ENCODE results near the gene NDUFB2. TPM values are rescaled to one million over a fixed set of nuclear protein-coding genes. Genes with fewer than 3 reads are reported as not detected.
"Not testable (repeated sequence)": the region's sequence is repeated elsewhere in the genome, so short reads cannot be mapped to it uniquely, and the experiment has no call there.

NDUFB2 gene
- total and polyA plus RNA-seq, 2 donors (not counting 3 experiments of a cell fraction or from before 2014, with no cell fraction given), result 197 to 1,075 TPM

GRCh38 chr7:140693849-140694248 is 2.7 kb upstream of the NDUFB2 start:
- POLR2A ChIA-PET; intact Hi-C loops (cut with micrococcal nuclease); BruUV-seq (replicated peaks): not testable (repeated sequence)

GRCh38 chr7:140694592-140694991 is 1.9 kb upstream of the NDUFB2 start:
- POLR2A ChIA-PET, result no interaction called here
- Histone ChIP-seq H3K9ac (replicated peaks; ENCODE audit: extremely low read depth, insufficient read depth, low read length) (no peak overlapping the region), H3K4me3 (replicated peaks in 1 of 3; ENCODE audit: insufficient read depth in 1 of 3, low read depth in 1 of 3, low read length in 3 of 3) (no peak overlapping the region), H3K9me1 (replicated peaks; ENCODE audit: control insufficient read depth, extremely low read depth, insufficient read depth, low read length) (no peaks in the 10 kb centered on the region), H3K79me2 (ENCODE audit: control insufficient read depth, insufficient read depth, low read length) (peaks cover 23% of the 10 kb centered on the region), H4K20me1 (replicated peaks; ENCODE audit: control insufficient read depth, extremely low read depth, insufficient read depth, low read length) (no peaks in the 10 kb centered on the region), H3K27ac (ENCODE audit: insufficient read depth, low read depth, low read length) (no peak overlapping the region), H3K4me2 (ENCODE audit: insufficient read depth, low read length) (no peak overlapping the region), H2AFZ (ENCODE audit: low read depth, low read length) (no peak overlapping the region), H3K9me3 (replicated peaks; ENCODE audit: control insufficient read depth, insufficient read depth, low read length) (no peaks in the 10 kb centered on the region), H3K4me1 (ENCODE audit: control insufficient read depth, extremely low read depth, insufficient read depth, low read length) (peaks cover 12% of the 10 kb centered on the region), H3K27me3 (ENCODE audit: control insufficient read depth in 2 of 2, insufficient read depth in 2 of 2, low read length in 2 of 2) (no peaks in the 10 kb centered on the region), H3K36me3 (ENCODE audit: control insufficient read depth in 2 of 2, extremely low read depth in 1 of 2, insufficient read depth in 2 of 2, low read length in 2 of 2) (peaks cover 0 to 2% of the 10 kb centered on the region in 2 experiments)
- CTCF ChIA-PET, result interaction anchor here (1.6 kb wide), 1 partner anchor 32 kb away, joined by 3 read pairs; no protein-coding TSS in a partner anchor
- FAIRE-seq (no peak), DNase-seq (ENCODE audit: low read depth, low spot score) (no peak)
- intact Hi-C loops (cut with micrococcal nuclease), result no loop called here
- dilution Hi-C loops (cut with MboI; ENCODE audit: extremely low pct_ligation_motif_present, low sequenced_read_pairs), result no loop called here
- no TSS peak for BruUV-seq (replicated peaks)
- TF ChIP-seq MYC (IDR thresholded peaks at IDR 0.05; ENCODE audit: low read depth, low read length), result no peak
- no peak for TF ChIP-seq MAX (IDR thresholded peaks at IDR 0.05; ENCODE audit: insufficient read depth, insufficient read length)
- no peak for TF ChIP-seq POLR2A (IDR thresholded peaks at IDR 0.05; ENCODE audit: low read depth, low read length)
- no peak for TF ChIP-seq JUN (IDR thresholded peaks at IDR 0.05; ENCODE audit: borderline replicate concordance, insufficient read depth, insufficient read length, low read depth)
- no peak for TF ChIP-seq CTCF (IDR thresholded peaks at IDR 0.05; ENCODE audit: extremely low read depth in 1 of 2, insufficient read depth in 1 of 2, low read depth in 1 of 2, low read length in 2 of 2)
- no peak for TF ChIP-seq GATA2 (IDR thresholded peaks at IDR 0.05; ENCODE audit: insufficient read depth, insufficient read length, low read depth, low read length)
- TF ChIP-seq EZH2 (IDR thresholded peaks at IDR 0.05; ENCODE audit: borderline replicate concordance, low read depth, low read length, severe bottlenecking), result no peak
- no peak for TF ChIP-seq FOS (IDR thresholded peaks at IDR 0.05; ENCODE audit: borderline replicate concordance, insufficient read depth, low read length)
- TF ChIP-seq POLR2AphosphoS5 (IDR thresholded peaks at IDR 0.05; ENCODE audit: insufficient read depth, low read depth, low read length), result no peak

More at GRCh38 chr7:140693849-140694248, 2.7 kb upstream of the NDUFB2 start:
- H3K4me3 ChIP-seq (replicated peaks in 1 of 3; ENCODE audit: insufficient read depth in 1 of 3, low read depth in 1 of 3, low read length in 3 of 3); H3K36me3 ChIP-seq (ENCODE audit: control insufficient read depth in 2 of 2, extremely low read depth in 1 of 2, insufficient read depth in 2 of 2, low read length in 2 of 2); H3K9me1 ChIP-seq (replicated peaks; ENCODE audit: control insufficient read depth, extremely low read depth, insufficient read depth, low read length); H3K9ac ChIP-seq (replicated peaks; ENCODE audit: extremely low read depth, insufficient read depth, low read length); dilution Hi-C loops (cut with MboI; ENCODE audit: extremely low pct_ligation_motif_present, low sequenced_read_pairs); H3K27me3 ChIP-seq (ENCODE audit: control insufficient read depth in 2 of 2, insufficient read depth in 2 of 2, low read length in 2 of 2); H3K27ac ChIP-seq (ENCODE audit: insufficient read depth, low read depth, low read length); H2AFZ ChIP-seq (ENCODE audit: low read depth, low read length); H4K20me1 ChIP-seq (replicated peaks; ENCODE audit: control insufficient read depth, extremely low read depth, insufficient read depth, low read length); DNase-seq (ENCODE audit: low read depth, low spot score); H3K9me3 ChIP-seq (replicated peaks; ENCODE audit: control insufficient read depth, insufficient read depth, low read length); FAIRE-seq; H3K4me2 ChIP-seq (ENCODE audit: insufficient read depth, low read length): not testable (repeated sequence)
- CTCF ChIA-PET, result interaction anchor here (1.4 kb wide), 1 partner anchor 18 kb away, joined by 3 read pairs; no protein-coding TSS in a partner anchor
- Histone ChIP-seq H3K79me2 (ENCODE audit: control insufficient read depth, insufficient read depth, low read length) (peaks cover 15% of the 10 kb centered on the region), H3K4me1 (ENCODE audit: control insufficient read depth, extremely low read depth, insufficient read depth, low read length) (peaks cover 12% of the 10 kb centered on the region)
